GM19395 (cell line): ENCODE data around the gene PLEKHA5.

Experiments used
- ATAC-seq: cut with Tn5 transposase; IDR thresholded peaks from one replicate; pipeline ENCODE4 v1.9.1; 2021; ENCODE audit warnings: mild to moderate bottlenecking, moderate library complexity; ENCODE audit not compliant: unreplicated experiment

PLEKHA5 gene

GRCh38 chr12:19127270-19127669 is 2.3 kb upstream of the PLEKHA5 start:
- no peak for ATAC-seq

- no peak for ATAC-seq
These were observed 1.0 kb upstream of the PLEKHA5 start for GRCh38 chr12:19128485-19128884.

GRCh38 chr12:19129122-19129485 is 429 bp upstream of the PLEKHA5 start:
- ATAC-seq = no peak

- no peak for ATAC-seq
These were observed 891 bp downstream of the PLEKHA5 start for GRCh38 chr12:19130224-19131024.

GRCh38 chr12:19131025-19131444 is 1.5 kb downstream of the PLEKHA5 start:
- no peak for ATAC-seq

GRCh38 chr12:19138551-19138950 is 9.0 kb downstream of the PLEKHA5 start:
- ATAC-seq = no peak

GRCh38 chr12:19138956-19139355 is 9.4 kb downstream of the PLEKHA5 start:
- ATAC-seq = no peak

- ATAC-seq = no peak
These were observed 10.2 kb downstream of the PLEKHA5 start for GRCh38 chr12:19139615-19140194.

GRCh38 chr12:19140381-19141236 is 11.1 kb downstream of the PLEKHA5 start:
- ATAC-seq = no peak

GRCh38 chr12:19142499-19142898 is 13.0 kb downstream of the PLEKHA5 start:
- ATAC-seq = no peak

GRCh38 chr12:19144287-19144686 is 14.8 kb downstream of the PLEKHA5 start:
- ATAC-seq = no peak

GRCh38 chr12:19144985-19145384 is 15.5 kb downstream of the PLEKHA5 start:
- no peak for ATAC-seq

GRCh38 chr12:19148860-19149259 is 19.3 kb downstream of the PLEKHA5 start:
- no peak for ATAC-seq

- no peak for ATAC-seq
These were observed 20.9 kb downstream of the PLEKHA5 start for GRCh38 chr12:19150273-19150900.

- no peak for ATAC-seq
These were observed 21.8 kb downstream of the PLEKHA5 start for GRCh38 chr12:19151298-19151697.

GRCh38 chr12:19153396-19153795 is 23.9 kb downstream of the PLEKHA5 start:
- no peak for ATAC-seq

GRCh38 chr12:19154686-19155085 is 25.2 kb downstream of the PLEKHA5 start:
- no peak for ATAC-seq

GRCh38 chr12:19155981-19156734 is 26.6 kb downstream of the PLEKHA5 start:
- ATAC-seq = no peak

- no peak for ATAC-seq
These were observed 29.4 kb downstream of the PLEKHA5 start for GRCh38 chr12:19158923-19159322.

- no peak for ATAC-seq
These were observed 31.7 kb downstream of the PLEKHA5 start for GRCh38 chr12:19161216-19161615.
